Measurements from ENCODE around the gene SRP19.
"Not testable (repeated sequence)": the region's sequence is repeated elsewhere in the genome, so short reads cannot be mapped to it uniquely, and the experiment has no call there.

Gene SRP19

DNA sequence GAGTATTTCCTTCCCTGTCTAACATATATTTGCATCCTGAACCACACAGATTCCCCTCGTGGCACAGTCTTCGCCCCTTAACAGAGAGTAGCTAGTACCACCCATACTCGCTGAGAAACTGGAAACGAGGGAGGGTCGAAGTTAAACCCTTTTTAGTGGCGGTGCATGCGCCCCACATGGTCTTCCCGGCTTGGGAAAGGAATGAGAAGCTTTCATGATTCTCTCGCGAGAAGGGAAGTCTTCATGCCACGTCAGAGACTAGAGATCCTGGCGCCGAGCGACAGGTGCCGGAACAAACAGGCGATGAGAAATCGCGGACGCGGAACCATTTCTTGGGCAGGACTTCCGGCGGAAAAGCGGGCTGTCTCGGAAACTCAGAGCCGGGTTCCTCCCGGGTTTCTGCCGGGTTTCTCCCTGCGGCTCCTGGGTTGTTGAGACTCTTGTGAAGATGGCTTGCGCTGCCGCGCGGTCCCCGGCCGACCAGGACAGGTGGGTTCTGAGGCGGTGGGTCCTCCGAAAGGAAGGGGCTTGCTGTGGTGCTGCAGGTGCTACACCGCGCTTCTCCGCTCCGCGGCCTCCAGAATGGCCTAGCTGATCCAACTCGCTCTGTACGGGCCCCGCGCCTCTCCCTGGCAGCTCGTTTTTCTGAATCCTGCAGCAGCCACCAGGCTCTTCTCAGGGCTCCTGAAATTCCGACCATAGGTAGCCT lies at the start of gene SRP19:
SRP19 (plus strand) TSS at position 359 of the 709 bp plus-strand sequence; CDS start at position 449, 90 bp downstream.
- DNase-seq (ENCODE audit: low read depth): peak; percentile 88

DNA sequence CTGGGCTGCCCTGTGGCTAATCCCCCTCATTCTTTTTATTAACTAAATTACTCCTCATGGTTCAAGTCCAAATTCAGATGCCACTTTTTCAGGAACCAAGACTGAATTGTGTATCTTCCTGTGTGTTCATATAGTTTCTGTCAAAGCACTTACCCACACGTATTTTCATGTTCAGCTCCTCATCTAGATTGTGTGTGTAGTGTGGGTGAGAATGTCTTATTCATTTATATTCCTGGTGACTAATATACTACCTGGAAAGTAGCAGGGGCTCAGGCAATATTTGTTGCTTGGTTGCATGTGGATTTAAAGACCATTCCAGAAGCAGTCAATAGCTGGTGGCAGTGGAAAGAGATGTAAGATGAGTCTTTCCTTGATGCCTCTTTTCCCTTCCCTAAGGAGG lies 48.5 kb upstream of the SRP19 start:
- DNase-seq (ENCODE audit: low read depth): no peak

DNA sequence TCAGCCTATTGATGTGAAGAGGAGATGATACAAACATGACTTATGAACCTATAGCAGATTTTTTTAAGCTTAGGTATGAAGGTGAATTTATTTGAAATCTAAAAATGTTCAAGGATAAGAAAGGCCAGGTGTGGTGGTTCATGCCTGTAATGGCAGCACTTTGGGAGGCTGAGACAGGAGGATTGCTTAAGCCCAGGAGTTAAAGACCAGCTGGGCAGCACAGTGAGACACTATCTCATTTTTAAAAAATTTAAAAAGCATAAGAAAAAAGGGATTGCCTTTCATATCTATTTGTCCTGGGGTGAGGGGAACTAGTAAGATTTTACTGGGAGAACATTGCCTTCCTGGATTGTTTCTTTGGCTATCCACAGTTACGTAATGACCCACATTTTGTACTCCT lies 40.8 kb upstream of the SRP19 start:
- no peak for DNase-seq (ENCODE audit: low read depth)

DNA sequence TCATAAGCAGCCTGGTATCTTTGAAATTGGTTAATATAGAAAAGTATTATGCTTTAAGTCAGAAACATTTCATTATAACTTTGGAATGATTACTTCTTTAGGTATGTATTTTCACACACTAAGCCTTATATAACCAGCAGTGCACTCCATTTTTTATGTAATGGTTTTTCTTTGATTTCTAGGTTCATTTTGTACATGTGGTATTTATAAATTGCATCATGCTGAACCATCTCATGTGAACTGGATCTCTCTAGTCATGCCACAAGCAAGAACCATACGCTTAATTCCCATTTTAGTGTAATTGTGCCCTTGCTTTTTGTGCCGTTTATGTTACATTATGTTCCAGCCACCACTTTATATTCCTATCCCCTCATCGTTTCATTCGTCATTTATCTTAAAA lies 38.6 kb upstream of the SRP19 start:
- no peak for DNase-seq (ENCODE audit: low read depth)

DNA sequence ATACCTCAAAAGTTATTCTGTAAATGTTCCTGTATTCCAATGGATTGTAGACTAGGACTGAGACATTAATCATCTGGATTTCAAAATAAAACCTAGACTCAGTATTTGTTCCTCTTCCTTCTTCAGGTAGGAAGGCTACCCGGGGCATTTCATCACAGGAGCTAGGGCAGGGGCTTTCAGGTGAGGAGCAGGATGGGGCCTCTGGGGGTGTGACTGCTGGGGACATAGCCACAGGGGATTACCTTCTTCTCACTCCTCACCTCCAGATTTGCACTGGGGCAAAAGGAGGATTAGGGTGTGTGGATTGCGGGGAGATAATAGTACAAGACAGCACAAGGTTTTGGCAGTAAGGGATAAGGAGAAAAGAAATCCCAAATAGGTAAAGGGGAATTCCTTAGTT lies 37.9 kb upstream of the SRP19 start:
- no peak for DNase-seq (ENCODE audit: low read depth)

DNA sequence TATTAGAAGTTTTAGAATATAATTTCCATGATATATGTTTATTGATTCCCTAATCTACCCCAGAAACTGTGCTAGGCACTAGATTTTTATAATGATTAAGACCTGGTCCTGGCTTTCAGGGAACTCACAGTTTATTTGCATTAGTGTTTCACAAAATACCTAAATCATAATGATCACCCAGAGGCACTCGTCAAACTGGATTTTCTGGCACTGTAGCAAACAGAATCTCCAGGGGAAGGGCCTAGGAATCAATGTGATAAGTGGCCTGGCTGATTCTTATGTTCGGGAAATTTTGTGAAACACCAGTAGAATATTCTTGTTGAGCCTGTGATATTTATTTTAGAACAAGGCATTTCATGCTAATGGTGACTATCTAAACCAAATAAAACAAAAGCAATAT lies 37.4 kb upstream of the SRP19 start:
- DNase-seq (ENCODE audit: low read depth): no peak

- DNase-seq (ENCODE audit: low read depth): no peak
Observed at GRCh38 chr5:112824197-112824596, 36.9 kb upstream of the SRP19 start.

GRCh38 chr5:112830378-112830777 lies 30.7 kb upstream of the SRP19 start:
- no peak for DNase-seq (ENCODE audit: low read depth)

- DNase-seq (ENCODE audit: low read depth): no peak
Observed at GRCh38 chr5:112833971-112834370, 27.1 kb upstream of the SRP19 start.

GRCh38 chr5:112844489-112844888 lies 16.6 kb upstream of the SRP19 start:
- DNase-seq (ENCODE audit: low read depth): no peak

GRCh38 chr5:112846556-112846955 lies 14.5 kb upstream of the SRP19 start:
- DNase-seq (ENCODE audit: low read depth): no peak

DNA sequence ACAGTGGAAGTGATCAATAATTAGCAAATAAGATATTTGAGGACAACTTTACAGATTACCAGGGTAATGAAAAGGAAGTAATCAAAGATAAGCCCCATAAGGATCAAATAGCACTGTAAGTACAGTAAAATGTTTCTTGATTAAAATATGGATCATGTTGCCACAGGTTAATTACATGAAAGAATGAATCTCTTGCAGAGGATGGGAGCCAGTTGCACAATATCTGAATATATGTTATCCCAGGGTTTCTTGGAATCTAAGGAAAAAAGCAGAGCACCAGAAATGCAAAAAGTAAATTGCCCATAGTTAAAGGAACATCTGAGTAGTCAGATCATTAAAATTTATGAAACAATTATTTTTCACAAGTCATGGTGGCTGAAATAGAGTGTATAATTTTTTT lies 13.8 kb upstream of the SRP19 start:
- DNase-seq (ENCODE audit: low read depth): no peak

- no peak for DNase-seq (ENCODE audit: low read depth)
Observed at GRCh38 chr5:112848116-112848811, 12.8 kb upstream of the SRP19 start.

DNA sequence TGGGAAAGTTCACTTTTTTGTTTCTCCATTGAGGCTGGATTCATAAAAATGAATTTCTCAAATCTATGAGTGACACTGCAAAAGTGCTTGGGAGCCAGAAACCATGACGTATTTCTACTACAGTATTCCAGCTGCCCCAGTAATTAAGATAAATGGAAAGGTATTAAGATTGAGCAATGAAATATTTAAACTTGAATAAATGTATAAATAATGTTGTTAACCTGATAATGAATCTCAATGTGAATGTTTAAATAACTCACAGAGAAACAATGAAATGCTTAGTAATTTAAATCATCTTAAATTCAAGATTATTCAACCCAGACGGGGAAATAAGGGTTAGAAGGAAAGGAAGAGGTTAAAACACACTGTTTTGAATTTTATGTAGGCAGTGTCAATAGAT lies 11.2 kb upstream of the SRP19 start:
- DNase-seq (ENCODE audit: low read depth): no peak

DNA sequence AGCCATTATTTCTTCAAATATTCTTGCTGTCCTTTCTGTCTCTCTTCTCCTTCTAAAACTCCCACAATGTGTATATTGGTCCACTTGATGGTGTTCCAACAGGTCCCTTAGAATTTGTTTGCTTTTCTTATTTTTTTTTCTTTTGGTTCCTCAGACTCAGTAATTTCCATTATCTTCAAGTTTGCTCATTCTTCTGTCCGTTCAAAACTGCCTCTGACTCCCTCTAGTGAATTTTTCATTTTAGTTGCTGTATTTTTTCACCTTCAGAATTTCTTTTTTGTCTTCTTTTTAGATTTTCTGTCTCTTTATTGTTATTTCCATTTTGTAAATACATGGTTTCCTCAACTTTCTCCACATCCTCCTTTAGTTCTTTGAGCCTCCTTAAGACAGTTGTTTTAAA lies 6.4 kb upstream of the SRP19 start:
- DNase-seq (ENCODE audit: low read depth): no peak

- DNase-seq (ENCODE audit: low read depth): no peak
Observed at GRCh38 chr5:112857866-112858265, 3.2 kb upstream of the SRP19 start.

DNA sequence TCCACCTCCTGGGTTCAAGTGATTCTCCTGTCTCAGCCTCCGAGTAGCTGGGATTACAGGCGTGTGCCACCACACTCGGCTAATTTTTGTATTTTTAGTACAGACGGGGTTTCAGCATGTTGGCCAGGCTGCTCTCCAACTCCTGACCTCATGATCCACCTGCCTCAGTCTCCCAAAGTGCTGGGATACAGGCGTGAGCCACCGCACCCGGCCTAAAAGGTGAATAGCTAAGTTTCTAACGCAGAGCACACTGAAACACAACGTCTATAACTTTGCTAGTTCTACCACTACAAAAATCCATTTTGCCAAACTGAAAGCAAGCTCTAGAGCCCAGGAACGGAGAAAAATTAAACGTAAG lies 537 bp upstream of the SRP19 start:
- DNase-seq (ENCODE audit: low read depth): not testable (repeated sequence)

- no peak for DNase-seq (ENCODE audit: low read depth)
Observed at GRCh38 chr5:112861638-112861985, 525 bp downstream of the SRP19 start.

GRCh38 chr5:112862085-112862484 lies 998 bp downstream of the SRP19 start:
- no peak for DNase-seq (ENCODE audit: low read depth)

DNA sequence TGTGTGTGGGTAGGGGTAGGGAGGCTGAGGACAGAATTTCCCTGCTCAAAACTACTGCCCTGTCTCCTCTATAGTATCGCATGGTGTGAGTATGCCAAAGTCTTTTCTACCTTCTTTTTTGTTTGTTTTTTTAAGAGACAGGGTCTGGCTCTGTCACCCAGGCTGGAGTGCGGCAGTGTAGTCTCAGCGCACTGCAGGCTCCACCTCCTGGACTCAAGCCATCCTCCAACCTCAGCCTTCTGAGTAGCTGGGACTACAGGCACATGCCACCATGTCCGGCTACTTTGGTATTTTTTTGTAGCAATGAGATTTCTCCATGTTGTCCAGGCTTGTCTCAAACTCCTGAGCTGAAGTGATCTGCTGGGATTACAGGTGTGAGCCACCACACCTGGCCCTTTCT lies 2.5 kb downstream of the SRP19 start:
- no peak for DNase-seq (ENCODE audit: low read depth)

- no peak for DNase-seq (ENCODE audit: low read depth)
Observed at GRCh38 chr5:112865128-112865527, 4.0 kb downstream of the SRP19 start.

GRCh38 chr5:112866739-112867138 lies 5.7 kb downstream of the SRP19 start:
- DNase-seq (ENCODE audit: low read depth): no peak

DNA sequence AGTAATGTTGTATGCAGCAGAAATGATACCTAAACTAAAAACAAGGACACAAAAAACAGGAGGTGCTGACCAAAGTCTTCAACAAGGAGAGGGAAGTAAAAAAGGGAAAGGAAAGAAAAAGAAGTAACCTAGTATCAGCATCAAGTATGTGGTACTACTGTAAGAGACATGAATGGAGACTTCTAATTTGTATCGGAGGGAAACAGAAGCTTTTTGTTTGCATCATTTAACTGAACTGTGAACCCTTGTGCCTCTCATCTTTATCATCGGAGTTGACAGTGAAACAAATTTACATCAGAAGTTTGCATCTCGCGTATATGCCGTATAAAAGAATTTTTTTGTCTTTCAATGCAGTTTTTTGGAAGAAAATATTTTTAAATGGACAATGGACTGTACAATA lies 6.3 kb downstream of the SRP19 start:
- no peak for DNase-seq (ENCODE audit: low read depth)

DNA sequence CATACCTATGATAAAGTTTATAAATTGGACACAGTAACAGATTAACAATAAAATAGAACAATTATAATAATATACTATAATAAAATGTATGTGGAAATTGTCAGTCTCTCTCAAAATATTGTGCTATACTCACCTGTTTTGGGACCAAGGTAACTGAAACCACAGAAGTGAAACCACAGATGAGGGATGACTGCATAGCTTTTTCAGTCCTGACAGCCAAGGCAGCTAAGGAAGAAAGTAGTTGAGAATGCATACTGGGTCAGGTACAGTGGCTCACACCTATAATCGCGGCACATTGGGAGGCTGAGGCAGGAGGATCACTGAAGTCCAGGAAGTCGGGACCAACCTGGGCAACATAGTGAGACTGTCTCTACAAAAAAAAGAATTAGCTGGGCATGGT lies 8.9 kb downstream of the SRP19 start:
- DNase-seq (ENCODE audit: low read depth): no peak

Measured in activated T-cell treated with anti-CD3 and anti-CD28 coated beads for 48 hours (primary cell).